ENCODE results near the gene DSP. TPM values are rescaled to one million over a fixed set of nuclear protein-coding genes. Genes with fewer than 3 reads are reported as not detected.

DSP gene
- total and polyA plus RNA-seq, 2 experiments from 2014 or later, result 16.8 to 43.7 TPM

GRCh38 chr6:7515363-7515762, 26.1 kb upstream of the DSP start (continued):
- no peak for TF ChIP-seq REST (IDR thresholded peaks at IDR 0.05; ENCODE audit: unreplicated experiment)
- TF ChIP-seq CREB1 (CRISPR knock-in tag; IDR thresholded peaks at IDR 0.05; ENCODE audit: low read depth), result no peak
- no peak for TF ChIP-seq JUNB (IDR thresholded peaks at IDR 0.05; ENCODE audit: unreplicated experiment)
- no peak for TF ChIP-seq STAT1 (IDR thresholded peaks at IDR 0.05; ENCODE audit: unreplicated experiment)

- Histone ChIP-seq H3K4me1 (ENCODE audit: insufficient read depth) (peaks cover 3% of the 10 kb centered on the region; the same call in 1 of the 2 replicates), H3K27me3 (ENCODE audit: insufficient read depth) (no peaks in the 10 kb centered on the region), H3K4me2 (no peak overlapping the region), H3K4me3 (no peak overlapping the region), H3F3A (replicated peaks; ENCODE audit: low read depth) (no peaks in the 10 kb centered on the region), H2AFZ (peak overlapping the region; percentile 72), H4K20me1 (replicated peaks; ENCODE audit: insufficient read depth) (no peaks in the 10 kb centered on the region), H3K79me2 (replicated peaks; ENCODE audit: insufficient read depth) (no peaks in the 10 kb centered on the region), H3K27ac (ENCODE audit: low read depth) (no peak overlapping the region), H3K9me2 (ENCODE audit: insufficient read depth) (no peaks in the 10 kb centered on the region), H3K36me3 (ENCODE audit: insufficient read depth) (no peaks in the 10 kb centered on the region)
- no peak overlapping the region for H3K4me3 Mint-ChIP-seq
- H3K9me3 Mint-ChIP-seq, result no peaks in the 10 kb centered on the region
- TF ChIP-seq EZH2 (IDR thresholded peaks at IDR 0.05; ENCODE audit: low read depth, unreplicated experiment) (no peak), CREB1 (CRISPR knock-in tag; IDR thresholded peaks at IDR 0.05; ENCODE audit: low read depth) (no peak), STAT1 (IDR thresholded peaks at IDR 0.05; ENCODE audit: unreplicated experiment) (no peak), NANOG (IDR thresholded peaks at IDR 0.05; ENCODE audit: borderline replicate concordance) (no peak), ZNF331 (CRISPR knock-in tag; IDR thresholded peaks at IDR 0.05; ENCODE audit: low read depth) (no peak), ZNF462 (CRISPR knock-in tag; IDR thresholded peaks at IDR 0.05) (no peak), REST (IDR thresholded peaks at IDR 0.05; ENCODE audit: unreplicated experiment) (no peak), JUNB (IDR thresholded peaks at IDR 0.05; ENCODE audit: unreplicated experiment) (no peak), EZH2phosphoT487 (IDR thresholded peaks at IDR 0.05; ENCODE audit: unreplicated experiment) (no peak)
- H3K36me3 Mint-ChIP-seq (ENCODE audit: low read depth), result no peaks in the 10 kb centered on the region
- H3K27ac Mint-ChIP-seq, result no peak overlapping the region
- peak; percentile 33; the same call in 1 of the 3 replicates for ATAC-seq
- no peaks in the 10 kb centered on the region for H3K27me3 Mint-ChIP-seq (ENCODE audit: insufficient read depth, low read depth, poor library complexity)
- no peak for DNase-seq (ENCODE audit: low spot score)
- peaks cover 6% of the 10 kb centered on the region for H3K4me1 Mint-ChIP-seq
These were observed 22.6 kb upstream of the DSP start for GRCh38 chr6:7518877-7519276.

All from GM23338 (cell line).